Adrenal gland (tissue), 12 donors: ENCODE data around the gene SIRT6. TPM values are rescaled to one million over a fixed set of nuclear protein-coding genes. Genes with fewer than 3 reads are reported as not detected.

Source experiments
- DNase-seq, 7 donors: peaks; one replicate each; pipeline ENCODE4 v3.0.0-alpha.2; 2019 to 2020
- H3K27ac ChIP-seq, 5 donors: fragments of 200-600 bp; sonication (generic) in 4 of 5; 1 replicate in 3 of 5; 2 replicates in 2 of 5; pipeline versions ENCODE4 v1.5.1 to v1.8.0; 2016 to 2020; ENCODE audit warnings: mild to moderate bottlenecking in 1 of 5
- H3K27me3 ChIP-seq: fragments of 200-600 bp; 2 replicates; pipeline ENCODE4 v1.8.0; 2021
- H3K36me3 ChIP-seq, 2 donors: fragments of 200-600 bp; replicated peaks in 1 of 2; 1 replicate in 1 of 2; 2 replicates in 1 of 2; pipeline versions ENCODE4 v1.5.1 to v1.8.0; 2018 to 2022
- H3K4me1 ChIP-seq, 2 donors: fragments of 200-600 bp; replicated peaks in 1 of 2; 1 replicate in 1 of 2; 2 replicates in 1 of 2; pipeline versions ENCODE4 v1.5.1 to v1.8.0; 2018 to 2021
- H3K4me3 ChIP-seq, 4 donors: fragments of 200-600 bp; sonication (generic) in 3 of 4; one replicate each; pipeline ENCODE4 v1.5.1; 2016 to 2018
- H3K9me3 ChIP-seq, 3 donors: fragments of 200-600 bp; sonication (generic) in 1 of 3; replicated peaks in 1 of 3; 1 replicate in 2 of 3; 2 replicates in 1 of 3; pipeline versions ENCODE4 v1.5.1 to v1.8.0; 2016 to 2021
- POLR2A ChIP-seq, 2 donors: fragments of 450-650 bp; IDR thresholded peaks; one replicate each; pipeline ENCODE4 v1.6.1; 2017; ENCODE audit warnings: antibody characterized with exemption in 2 of 2, mild to moderate bottlenecking in 2 of 2, moderate library complexity in 1 of 2
- WGBS, 4 donors: extraction: QIAGEN DNeasy Blood & Tissue Kit in 2 of 4; methylation state at CpG; one replicate each; pipeline versions ENCODE4 v1.1.5 to v1.1.7; 2013 to 2017; 5-methylcytosine and 5-hydroxymethylcytosine counted together
- intact Hi-C, 2 donors: fragments of 100-400 bp; cut with DNase I; formaldehyde crosslinking; loops; one replicate each; pipeline versions ENCODE4 v1.14.1 to v1.15.0; 2022 to 2023
- polyA plus RNA-seq, 3 donors: library from polyadenylated mRNA; stranded (reverse); fragments of 200-250 nt in 2 of 3; fragments of 350-450 nt in 1 of 3; fragmentation: Illumina TruSeq in 1 of 3; extraction: RNeasy Lipid Tissue Mini Kit (QIAGEN cat#74804) in 1 of 3; gene quantifications; one replicate each; pipeline ENCODE4 v1.2.3, GENCODE V29; 2013 to 2014
- total RNA-seq, 9 donors: library from RNA; depleted of rRNA in 4 of 9; stranded (reverse); fragments of >200 nt in 4 of 9; fragments of 120-200 nt in 1 of 9; fragmentation: NEBNext Ultra II Directional in 1 of 9; extraction: Animal tissue kit (Norgen Biotek cat#: 25700) in 1 of 9; gene quantifications; one replicate each; pipeline versions ENCODE4 v1.1.0 to v1.2.4, GENCODE V29; 2013 to 2023
- TF ChIP-seq, protein P1 (sequence below), 6 experiments: fragments of 450-650 bp in 4 of 6; fragments of 200-600 bp in 2 of 6; sonication (generic) in 1 of 6; IDR thresholded peaks; 1 replicate in 5 of 6; 2 replicates in 1 of 6; pipeline versions ENCODE4 v1.5.1 to v1.8.0; 2016 to 2021; ENCODE audit warnings: antibody characterized with exemption in 6 of 6, mild to moderate bottlenecking in 2 of 6, moderate library complexity in 1 of 6
- donor health status: healthy with polysubstance abuse.
- donor health status: Bipolar disorder and iron deficiency.
- donor health status: DM: yes; HTN: yes; CAD: no.
- donor health status: DM: no; HTN: no; CAD: no.
- donor health status: DM: no; HTN: no; CAD: no.
- donor health status: DM: yes; HTN: yes; CAD: no.

SIRT6 gene
- total and polyA plus RNA-seq, 12 donors, result 2.8 to 72.8 (median 25.1) TPM

GRCh38 chr19:4175669-4175931 lies 6.8 kb downstream of the SIRT6 start:
- intact Hi-C loops, result no loop called here
- peaks cover 0 to 40% of the 10 kb centered on the region in 2 donors for H3K36me3 ChIP-seq
- TF ChIP-seq, protein P1, sequence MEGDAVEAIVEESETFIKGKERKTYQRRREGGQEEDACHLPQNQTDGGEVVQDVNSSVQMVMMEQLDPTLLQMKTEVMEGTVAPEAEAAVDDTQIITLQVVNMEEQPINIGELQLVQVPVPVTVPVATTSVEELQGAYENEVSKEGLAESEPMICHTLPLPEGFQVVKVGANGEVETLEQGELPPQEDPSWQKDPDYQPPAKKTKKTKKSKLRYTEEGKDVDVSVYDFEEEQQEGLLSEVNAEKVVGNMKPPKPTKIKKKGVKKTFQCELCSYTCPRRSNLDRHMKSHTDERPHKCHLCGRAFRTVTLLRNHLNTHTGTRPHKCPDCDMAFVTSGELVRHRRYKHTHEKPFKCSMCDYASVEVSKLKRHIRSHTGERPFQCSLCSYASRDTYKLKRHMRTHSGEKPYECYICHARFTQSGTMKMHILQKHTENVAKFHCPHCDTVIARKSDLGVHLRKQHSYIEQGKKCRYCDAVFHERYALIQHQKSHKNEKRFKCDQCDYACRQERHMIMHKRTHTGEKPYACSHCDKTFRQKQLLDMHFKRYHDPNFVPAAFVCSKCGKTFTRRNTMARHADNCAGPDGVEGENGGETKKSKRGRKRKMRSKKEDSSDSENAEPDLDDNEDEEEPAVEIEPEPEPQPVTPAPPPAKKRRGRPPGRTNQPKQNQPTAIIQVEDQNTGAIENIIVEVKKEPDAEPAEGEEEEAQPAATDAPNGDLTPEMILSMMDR (IDR thresholded peaks at IDR 0.05), result no peak
- TF ChIP-seq POLR2A (IDR thresholded peaks at IDR 0.05), result no peak
- no peaks in the 10 kb centered on the region for H3K9me3 ChIP-seq
- no peak overlapping the region for H3K27ac ChIP-seq
- H3K4me3 ChIP-seq, result no peak overlapping the region
- H3K27me3 ChIP-seq, result no peaks in the 10 kb centered on the region
- no peak for DNase-seq
- 87 to 92% (median 91%) methylated on average over 7 to 12 of the region's 12 CpGs for WGBS, 4 donors
- H3K4me1 ChIP-seq, result peaks cover 0 to 6% of the 10 kb centered on the region in 2 donors

- Histone ChIP-seq H3K9me3 (no peaks in the 10 kb centered on the region), H3K36me3 (peaks cover 0 to 35% of the 10 kb centered on the region in 2 donors), H3K27ac (no peak overlapping the region), H3K4me1 (peaks cover 0 to 6% of the 10 kb centered on the region in 2 donors), H3K4me3 (no peak overlapping the region), H3K27me3 (no peaks in the 10 kb centered on the region)
- 86 to 92% (median 90%) methylated on average over 11 to 41 of the region's 41 CpGs for WGBS, 4 donors
- no peak for DNase-seq
- TF ChIP-seq POLR2A (IDR thresholded peaks at IDR 0.05), result no peak
- TF ChIP-seq, protein P1 (IDR thresholded peaks at IDR 0.05), result no peak
- intact Hi-C loops, result no loop called here
These were observed 7.3 kb downstream of the SIRT6 start for GRCh38 chr19:4174895-4175668.

DNA sequence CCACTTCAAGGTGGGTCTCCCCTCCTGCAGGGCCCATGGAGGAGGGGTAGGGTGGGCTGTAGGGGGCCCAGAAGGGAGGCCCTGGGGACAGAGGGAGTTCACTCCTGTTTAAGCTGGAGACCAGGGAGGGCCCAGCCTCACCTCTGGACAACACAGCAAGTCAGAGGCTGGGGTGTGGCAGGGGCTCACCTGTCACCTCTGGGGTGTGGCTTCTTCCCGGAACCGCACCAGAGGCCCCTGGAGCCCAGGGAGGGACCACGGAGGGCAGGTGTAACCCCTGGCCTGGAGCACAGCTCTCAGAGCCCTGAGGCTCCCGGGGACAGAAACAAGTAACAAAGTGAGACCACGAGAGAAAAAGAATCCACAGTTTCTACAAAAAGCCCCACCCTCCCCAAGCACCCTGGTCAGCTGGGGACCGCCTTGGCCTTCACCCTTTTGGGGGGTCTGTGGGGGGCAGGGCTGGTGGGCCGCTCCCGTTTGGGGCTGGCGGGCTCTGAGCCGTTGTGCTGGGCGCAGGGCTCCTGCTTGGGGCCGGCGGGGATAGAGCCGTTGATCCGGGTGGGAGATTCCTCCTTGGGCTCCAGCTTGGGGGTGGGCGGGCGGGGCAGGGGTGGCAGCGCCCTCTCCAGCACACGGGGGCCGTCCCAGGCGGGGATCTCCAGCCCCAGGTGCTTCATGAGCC lies 8.0 kb downstream of the SIRT6 start:
- Histone ChIP-seq H3K27ac (no peak overlapping the region), H3K9me3 (no peaks in the 10 kb centered on the region), H3K36me3 (peaks cover 0 to 30% of the 10 kb centered on the region in 2 donors), H3K4me3 (no peak overlapping the region), H3K27me3 (no peaks in the 10 kb centered on the region), H3K4me1 (peaks cover 0 to 6% of the 10 kb centered on the region in 2 donors)
- no peak for DNase-seq
- intact Hi-C loops, result no loop called here
- no peak for TF ChIP-seq POLR2A (IDR thresholded peaks at IDR 0.05)
- TF ChIP-seq, protein P1 (IDR thresholded peaks at IDR 0.05), result no peak
- 80 to 86% (median 82%) methylated on average over 2 to 21 of the region's 21 CpGs for WGBS, 4 donors

GRCh38 chr19:4173479-4174212 lies 8.7 kb downstream of the SIRT6 start:
- WGBS, 4 donors, result 36 to 53% (median 42%) methylated on average over 8 to 11 of the region's 11 CpGs
- Histone ChIP-seq H3K27me3 (no peaks in the 10 kb centered on the region), H3K4me3 (no peak overlapping the region), H3K4me1 (peaks cover 0 to 6% of the 10 kb centered on the region in 2 donors), H3K9me3 (no peaks in the 10 kb centered on the region), H3K27ac (no peak overlapping the region), H3K36me3 (peaks cover 0 to 27% of the 10 kb centered on the region in 2 donors)
- no peak for DNase-seq
- intact Hi-C loops, result no loop called here
- TF ChIP-seq, protein P1 (IDR thresholded peaks at IDR 0.05), result no peak
- no peak for TF ChIP-seq POLR2A (IDR thresholded peaks at IDR 0.05)
